ENCODE results near the gene SMYD3. TPM values are rescaled to one million over a fixed set of nuclear protein-coding genes. Genes with fewer than 3 reads are reported as not detected.
A peak's percentile ranks its signal among the peaks of the same experiment; 100 is the strongest.
"Not testable (repeated sequence)": the region's sequence is repeated elsewhere in the genome, so short reads cannot be mapped to it uniquely, and the experiment has no call there.

SMYD3 gene
- total and polyA plus RNA-seq, 9 of the 15 experiments (the other 6 are each of a cell fraction or from before 2014, with no cell fraction given), result 128 to 440 (median 197) TPM

GRCh38 chr1:246024118-246024517 is 483.0 kb downstream of the SMYD3 start:
- 71% methylated on average over 1 of the region's 1 CpG for whole genome bisulfite sequencing (ENCODE audit: insufficient coverage, low coverage, missing lambda C conversion rate)
- not testable (repeated sequence) for BruUV-seq (replicated peaks)

GRCh38 chr1:246020211-246020954 is 486.7 kb downstream of the SMYD3 start:
- Histone ChIP-seq H3K4me3 (no peak overlapping the region), H3K9me3 (replicated peaks; ENCODE audit: control insufficient read depth, insufficient read depth, low read depth, low read length) (no peaks in the 10 kb centered on the region), H3K27me3 (ENCODE audit: control insufficient read depth in 2 of 2, insufficient read depth in 2 of 2, low read length in 2 of 2) (no peaks in the 10 kb centered on the region), H3K9me1 (ENCODE audit: control insufficient read depth, insufficient read depth, low read length) (no peaks in the 10 kb centered on the region), H3K4me1 (replicated peaks in 1 of 2; ENCODE audit: control insufficient read depth in 2 of 2, insufficient read depth in 2 of 2, low read length in 2 of 2) (no peaks in the 10 kb centered on the region), H3K36me3 (ENCODE audit: control insufficient read depth, insufficient read depth, low read length) (no peaks in the 10 kb centered on the region), H4K20me1 (replicated peaks; ENCODE audit: control insufficient read depth, insufficient read depth, low read length) (no peaks in the 10 kb centered on the region), H3K4me2 (ENCODE audit: insufficient read depth, low read length) (no peak overlapping the region), H3K79me2 (ENCODE audit: control insufficient read depth, insufficient read depth, low read length) (no peaks in the 10 kb centered on the region), H2AFZ (ENCODE audit: low read depth, low read length) (no peak overlapping the region), H3K27ac (ENCODE audit: extremely low read depth, low read depth, low read length) (no peak overlapping the region), H3K9ac (ENCODE audit: insufficient read depth in 1 of 2, low read depth in 2 of 2, low read length in 2 of 2) (no peak overlapping the region)
- no peak for FAIRE-seq
- in situ Hi-C loops (cut with MboI) (loop anchor here (25.0 kb wide), 1 partner anchor 267 kb away; no protein-coding TSS in a partner anchor), intact Hi-C loops (cut with micrococcal nuclease) (no loop called here)
- POLR2A ChIA-PET, result no interaction called here
- WGBS (ENCODE audit: insufficient coverage, low coverage, missing lambda C conversion rate), result 45% methylated on average over 6 of the region's 6 CpGs
- DNase-seq (ENCODE audit: extremely low read depth in 1 of 4, low spot score in 3 of 4), result no peak
- CTCF ChIA-PET (ENCODE audit: low intra/inter-chr PET ratio), result no interaction called here
- BruUV-seq (replicated peaks), result no TSS peak
- no peak for ATAC-seq
- TF ChIP-seq JUN (IDR thresholded peaks at IDR 0.05; ENCODE audit: borderline replicate concordance, low read depth, low read length) (no peak), JUN (CRISPR knock-in tag; IDR thresholded peaks at IDR 0.05; ENCODE audit: borderline replicate concordance) (no peak), TCF3 (CRISPR knock-in tag; IDR thresholded peaks at IDR 0.05) (0 out of 2 replicates have a peak, but pooled peaks have one; percentile 10), CEBPG (CRISPR knock-in tag; IDR thresholded peaks at IDR 0.05) (no peak), CEBPG (tag; conservative IDR thresholded peaks at IDR 0.05 in 1 of 2, IDR thresholded peaks at IDR 0.05 in 1 of 2) (peak in 1 of 2 experiments; percentile 45; a peak in 2 of 4 replicates), HINFP (tag; conservative IDR thresholded peaks at IDR 0.05; ENCODE audit: low read depth) (no peak)
- TF ChIP-seq, protein P1, sequence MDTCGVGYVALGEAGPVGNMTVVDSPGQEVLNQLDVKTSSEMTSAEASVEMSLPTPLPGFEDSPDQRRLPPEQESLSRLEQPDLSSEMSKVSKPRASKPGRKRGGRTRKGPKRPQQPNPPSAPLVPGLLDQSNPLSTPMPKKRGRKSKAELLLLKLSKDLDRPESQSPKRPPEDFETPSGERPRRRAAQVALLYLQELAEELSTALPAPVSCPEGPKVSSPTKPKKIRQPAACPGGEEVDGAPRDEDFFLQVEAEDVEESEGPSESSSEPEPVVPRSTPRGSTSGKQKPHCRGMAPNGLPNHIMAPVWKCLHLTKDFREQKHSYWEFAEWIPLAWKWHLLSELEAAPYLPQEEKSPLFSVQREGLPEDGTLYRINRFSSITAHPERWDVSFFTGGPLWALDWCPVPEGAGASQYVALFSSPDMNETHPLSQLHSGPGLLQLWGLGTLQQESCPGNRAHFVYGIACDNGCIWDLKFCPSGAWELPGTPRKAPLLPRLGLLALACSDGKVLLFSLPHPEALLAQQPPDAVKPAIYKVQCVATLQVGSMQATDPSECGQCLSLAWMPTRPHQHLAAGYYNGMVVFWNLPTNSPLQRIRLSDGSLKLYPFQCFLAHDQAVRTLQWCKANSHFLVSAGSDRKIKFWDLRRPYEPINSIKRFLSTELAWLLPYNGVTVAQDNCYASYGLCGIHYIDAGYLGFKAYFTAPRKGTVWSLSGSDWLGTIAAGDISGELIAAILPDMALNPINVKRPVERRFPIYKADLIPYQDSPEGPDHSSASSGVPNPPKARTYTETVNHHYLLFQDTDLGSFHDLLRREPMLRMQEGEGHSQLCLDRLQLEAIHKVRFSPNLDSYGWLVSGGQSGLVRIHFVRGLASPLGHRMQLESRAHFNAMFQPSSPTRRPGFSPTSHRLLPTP (IDR thresholded peaks at IDR 0.05; ENCODE audit: borderline replicate concordance, extremely low read depth, insufficient read length), result no peak

More at GRCh38 chr1:246024118-246024517, 483.0 kb downstream of the SMYD3 start:
- CTCF ChIA-PET (ENCODE audit: low intra/inter-chr PET ratio); H3K9me3 ChIP-seq (replicated peaks; ENCODE audit: control insufficient read depth, insufficient read depth, low read depth, low read length); H3K79me2 ChIP-seq (ENCODE audit: control insufficient read depth, insufficient read depth, low read length); H3K27ac ChIP-seq (ENCODE audit: extremely low read depth, low read depth, low read length); H3K9me1 ChIP-seq (ENCODE audit: control insufficient read depth, insufficient read depth, low read length); H4K20me1 ChIP-seq (replicated peaks; ENCODE audit: control insufficient read depth, insufficient read depth, low read length); H3K27me3 ChIP-seq (ENCODE audit: control insufficient read depth in 2 of 2, insufficient read depth in 2 of 2, low read length in 2 of 2); H3K4me1 ChIP-seq (replicated peaks in 1 of 2; ENCODE audit: control insufficient read depth in 2 of 2, insufficient read depth in 2 of 2, low read length in 2 of 2); H2AFZ ChIP-seq (ENCODE audit: low read depth, low read length); intact Hi-C loops (cut with micrococcal nuclease); FAIRE-seq; H3K36me3 ChIP-seq (ENCODE audit: control insufficient read depth, insufficient read depth, low read length); ATAC-seq; H3K4me2 ChIP-seq (ENCODE audit: insufficient read depth, low read length); DNase-seq (ENCODE audit: extremely low read depth in 1 of 4, low spot score in 3 of 4); H3K4me3 ChIP-seq; H3K9ac ChIP-seq (ENCODE audit: insufficient read depth in 1 of 2, low read depth in 2 of 2, low read length in 2 of 2); TF ChIP-seq ETV6 (CRISPR knock-in tag; IDR thresholded peaks at IDR 0.05; ENCODE audit: borderline replicate concordance): not testable (repeated sequence)
- POLR2A ChIA-PET, result interaction anchor here (1.0 kb wide), 1 partner anchor 11 kb away, joined by 3 read pairs; no protein-coding TSS in a partner anchor
- TF ChIP-seq ETV6 (IDR thresholded peaks at IDR 0.05; ENCODE audit: borderline replicate concordance in 1 of 2, low read depth in 2 of 2, low read length in 1 of 2), result peak; percentile 90 to 97
- TF ChIP-seq SPI1 (IDR thresholded peaks at IDR 0.05; ENCODE audit: borderline replicate concordance, low read depth, low read length), result peak; percentile 38; the same call in 1 of the 2 replicates
- TF ChIP-seq ELF1 (tag; IDR thresholded peaks at IDR 0.05), result peak; percentile 67; the same call in 1 of the 2 replicates
- in situ Hi-C loops (cut with MboI), result loop anchor here (25.0 kb wide), 1 partner anchor 263 kb away; no protein-coding TSS in a partner anchor

All from K562 (cell line).